ENCODE results near the gene PPT1.

Gene PPT1

GRCh38 chr1:40039757-40040510 lies 57.1 kb downstream of the PPT1 start (continued):
- TF ChIP-seq, protein P1, sequence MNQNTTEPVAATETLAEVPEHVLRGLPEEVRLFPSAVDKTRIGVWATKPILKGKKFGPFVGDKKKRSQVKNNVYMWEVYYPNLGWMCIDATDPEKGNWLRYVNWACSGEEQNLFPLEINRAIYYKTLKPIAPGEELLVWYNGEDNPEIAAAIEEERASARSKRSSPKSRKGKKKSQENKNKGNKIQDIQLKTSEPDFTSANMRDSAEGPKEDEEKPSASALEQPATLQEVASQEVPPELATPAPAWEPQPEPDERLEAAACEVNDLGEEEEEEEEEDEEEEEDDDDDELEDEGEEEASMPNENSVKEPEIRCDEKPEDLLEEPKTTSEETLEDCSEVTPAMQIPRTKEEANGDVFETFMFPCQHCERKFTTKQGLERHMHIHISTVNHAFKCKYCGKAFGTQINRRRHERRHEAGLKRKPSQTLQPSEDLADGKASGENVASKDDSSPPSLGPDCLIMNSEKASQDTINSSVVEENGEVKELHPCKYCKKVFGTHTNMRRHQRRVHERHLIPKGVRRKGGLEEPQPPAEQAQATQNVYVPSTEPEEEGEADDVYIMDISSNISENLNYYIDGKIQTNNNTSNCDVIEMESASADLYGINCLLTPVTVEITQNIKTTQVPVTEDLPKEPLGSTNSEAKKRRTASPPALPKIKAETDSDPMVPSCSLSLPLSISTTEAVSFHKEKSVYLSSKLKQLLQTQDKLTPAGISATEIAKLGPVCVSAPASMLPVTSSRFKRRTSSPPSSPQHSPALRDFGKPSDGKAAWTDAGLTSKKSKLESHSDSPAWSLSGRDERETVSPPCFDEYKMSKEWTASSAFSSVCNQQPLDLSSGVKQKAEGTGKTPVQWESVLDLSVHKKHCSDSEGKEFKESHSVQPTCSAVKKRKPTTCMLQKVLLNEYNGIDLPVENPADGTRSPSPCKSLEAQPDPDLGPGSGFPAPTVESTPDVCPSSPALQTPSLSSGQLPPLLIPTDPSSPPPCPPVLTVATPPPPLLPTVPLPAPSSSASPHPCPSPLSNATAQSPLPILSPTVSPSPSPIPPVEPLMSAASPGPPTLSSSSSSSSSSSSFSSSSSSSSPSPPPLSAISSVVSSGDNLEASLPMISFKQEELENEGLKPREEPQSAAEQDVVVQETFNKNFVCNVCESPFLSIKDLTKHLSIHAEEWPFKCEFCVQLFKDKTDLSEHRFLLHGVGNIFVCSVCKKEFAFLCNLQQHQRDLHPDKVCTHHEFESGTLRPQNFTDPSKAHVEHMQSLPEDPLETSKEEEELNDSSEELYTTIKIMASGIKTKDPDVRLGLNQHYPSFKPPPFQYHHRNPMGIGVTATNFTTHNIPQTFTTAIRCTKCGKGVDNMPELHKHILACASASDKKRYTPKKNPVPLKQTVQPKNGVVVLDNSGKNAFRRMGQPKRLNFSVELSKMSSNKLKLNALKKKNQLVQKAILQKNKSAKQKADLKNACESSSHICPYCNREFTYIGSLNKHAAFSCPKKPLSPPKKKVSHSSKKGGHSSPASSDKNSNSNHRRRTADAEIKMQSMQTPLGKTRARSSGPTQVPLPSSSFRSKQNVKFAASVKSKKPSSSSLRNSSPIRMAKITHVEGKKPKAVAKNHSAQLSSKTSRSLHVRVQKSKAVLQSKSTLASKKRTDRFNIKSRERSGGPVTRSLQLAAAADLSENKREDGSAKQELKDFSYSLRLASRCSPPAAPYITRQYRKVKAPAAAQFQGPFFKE (tag by site-specific recombination; IDR thresholded peaks at IDR 0.05; ENCODE audit: borderline replicate concordance) = no peak
- no peak for TF ChIP-seq ZNF354C (tag by site-specific recombination; IDR thresholded peaks at IDR 0.05; ENCODE audit: borderline replicate concordance, low read depth)
- TF ChIP-seq ZNF157 (tag by site-specific recombination; IDR thresholded peaks at IDR 0.05) = no peak
- 0 out of 2 replicates have a peak, but pooled peaks have one; percentile 32 for TF ChIP-seq BCL11A (tag by site-specific recombination; IDR thresholded peaks at IDR 0.05; ENCODE audit: low read depth)
- no peak for TF ChIP-seq ZNF530 (tag by site-specific recombination; IDR thresholded peaks at IDR 0.05; ENCODE audit: low read depth)
- peak; percentile 65; the same call in 1 of the 2 replicates for TF ChIP-seq OSR2 (tag by site-specific recombination; IDR thresholded peaks at IDR 0.05)
- 0 out of 2 replicates have a peak, but pooled peaks have one; percentile 37 for TF ChIP-seq ZSCAN23 (tag by site-specific recombination; IDR thresholded peaks at IDR 0.05)
- peak; percentile 46; the same call in 1 of the 2 replicates for TF ChIP-seq BCL11B (tag by site-specific recombination; IDR thresholded peaks at IDR 0.05; ENCODE audit: low read depth)
- TF ChIP-seq, protein P2, sequence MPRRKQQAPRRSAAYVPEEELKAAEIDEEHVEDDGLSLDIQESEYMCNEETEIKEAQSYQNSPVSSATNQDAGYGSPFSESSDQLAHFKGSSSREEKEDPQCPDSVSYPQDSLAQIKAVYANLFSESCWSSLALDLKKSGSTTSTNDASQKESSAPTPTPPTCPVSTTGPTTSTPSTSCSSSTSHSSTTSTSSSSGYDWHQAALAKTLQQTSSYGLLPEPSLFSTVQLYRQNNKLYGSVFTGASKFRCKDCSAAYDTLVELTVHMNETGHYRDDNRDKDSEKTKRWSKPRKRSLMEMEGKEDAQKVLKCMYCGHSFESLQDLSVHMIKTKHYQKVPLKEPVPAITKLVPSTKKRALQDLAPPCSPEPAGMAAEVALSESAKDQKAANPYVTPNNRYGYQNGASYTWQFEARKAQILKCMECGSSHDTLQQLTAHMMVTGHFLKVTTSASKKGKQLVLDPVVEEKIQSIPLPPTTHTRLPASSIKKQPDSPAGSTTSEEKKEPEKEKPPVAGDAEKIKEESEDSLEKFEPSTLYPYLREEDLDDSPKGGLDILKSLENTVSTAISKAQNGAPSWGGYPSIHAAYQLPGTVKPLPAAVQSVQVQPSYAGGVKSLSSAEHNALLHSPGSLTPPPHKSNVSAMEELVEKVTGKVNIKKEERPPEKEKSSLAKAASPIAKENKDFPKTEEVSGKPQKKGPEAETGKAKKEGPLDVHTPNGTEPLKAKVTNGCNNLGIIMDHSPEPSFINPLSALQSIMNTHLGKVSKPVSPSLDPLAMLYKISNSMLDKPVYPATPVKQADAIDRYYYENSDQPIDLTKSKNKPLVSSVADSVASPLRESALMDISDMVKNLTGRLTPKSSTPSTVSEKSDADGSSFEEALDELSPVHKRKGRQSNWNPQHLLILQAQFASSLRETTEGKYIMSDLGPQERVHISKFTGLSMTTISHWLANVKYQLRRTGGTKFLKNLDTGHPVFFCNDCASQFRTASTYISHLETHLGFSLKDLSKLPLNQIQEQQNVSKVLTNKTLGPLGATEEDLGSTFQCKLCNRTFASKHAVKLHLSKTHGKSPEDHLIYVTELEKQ (tag by site-specific recombination; IDR thresholded peaks at IDR 0.05; ENCODE audit: borderline replicate concordance) = no peak
- TF ChIP-seq YY1 (tag by site-specific recombination; IDR thresholded peaks at IDR 0.05) = no peak; the same call in 1 of the 2 replicates
- TF ChIP-seq GLIS2 (tag by site-specific recombination; IDR thresholded peaks at IDR 0.05) = peak; percentile 62
- TF ChIP-seq, protein P3, sequence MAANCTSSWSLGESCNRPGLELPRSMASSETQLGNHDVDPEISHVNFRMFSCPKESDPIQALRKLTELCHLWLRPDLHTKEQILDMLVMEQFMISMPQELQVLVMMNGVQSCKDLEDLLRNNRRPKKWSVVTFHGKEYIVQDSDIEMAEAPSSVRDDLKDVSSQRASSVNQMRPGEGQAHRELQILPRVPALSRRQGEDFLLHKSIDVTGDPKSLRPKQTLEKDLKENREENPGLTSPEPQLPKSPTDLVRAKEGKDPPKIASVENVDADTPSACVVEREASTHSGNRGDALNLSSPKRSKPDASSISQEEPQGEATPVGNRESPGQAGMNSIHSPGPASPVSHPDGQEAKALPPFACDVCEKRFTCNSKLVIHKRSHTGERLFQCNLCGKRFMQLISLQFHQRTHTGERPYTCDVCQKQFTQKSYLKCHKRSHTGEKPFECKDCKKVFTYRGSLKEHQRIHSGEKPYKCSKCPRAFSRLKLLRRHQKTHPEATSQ (tag by site-specific recombination; IDR thresholded peaks at IDR 0.05) = no peak
- no peak for TF ChIP-seq ZNF521 (tag by site-specific recombination; IDR thresholded peaks at IDR 0.05)

GRCh38 chr1:40039245-40039756 lies 57.8 kb downstream of the PPT1 start:
- Histone ChIP-seq H3K9me3 (ENCODE audit: control insufficient read depth, insufficient read depth, low read depth, low read length) (no peaks in the 10 kb centered on the region), H3K27ac (ENCODE audit: extremely low read depth, low read depth, low read length) (peak overlapping the region; percentile 86), H3K4me3 (ENCODE audit: low read depth, low read length) (peak overlapping the region; percentile 95), H3K4me1 (ENCODE audit: control insufficient read depth, insufficient read depth, low read length) (no peaks in the 10 kb centered on the region), H3K36me3 (ENCODE audit: control insufficient read depth in 2 of 2, insufficient read depth in 1 of 2, low read length in 2 of 2) (peaks cover 0 to 14% of the 10 kb centered on the region in 2 experiments)
- ChIA-PET POLR2A (interaction anchor here (0.6 to 0.8 kb wide), 2 partner anchors 10 to 16 kb away, joined by 3 to 4 read pairs; no protein-coding TSS in a partner anchor), CTCF (interaction anchor here (0.7 to 1.3 kb wide), 5 partner anchors 8 to 369 kb away, joined by 3 to 7 read pairs (median 3); no protein-coding TSS in a partner anchor)
- TF ChIP-seq, protein P4, sequence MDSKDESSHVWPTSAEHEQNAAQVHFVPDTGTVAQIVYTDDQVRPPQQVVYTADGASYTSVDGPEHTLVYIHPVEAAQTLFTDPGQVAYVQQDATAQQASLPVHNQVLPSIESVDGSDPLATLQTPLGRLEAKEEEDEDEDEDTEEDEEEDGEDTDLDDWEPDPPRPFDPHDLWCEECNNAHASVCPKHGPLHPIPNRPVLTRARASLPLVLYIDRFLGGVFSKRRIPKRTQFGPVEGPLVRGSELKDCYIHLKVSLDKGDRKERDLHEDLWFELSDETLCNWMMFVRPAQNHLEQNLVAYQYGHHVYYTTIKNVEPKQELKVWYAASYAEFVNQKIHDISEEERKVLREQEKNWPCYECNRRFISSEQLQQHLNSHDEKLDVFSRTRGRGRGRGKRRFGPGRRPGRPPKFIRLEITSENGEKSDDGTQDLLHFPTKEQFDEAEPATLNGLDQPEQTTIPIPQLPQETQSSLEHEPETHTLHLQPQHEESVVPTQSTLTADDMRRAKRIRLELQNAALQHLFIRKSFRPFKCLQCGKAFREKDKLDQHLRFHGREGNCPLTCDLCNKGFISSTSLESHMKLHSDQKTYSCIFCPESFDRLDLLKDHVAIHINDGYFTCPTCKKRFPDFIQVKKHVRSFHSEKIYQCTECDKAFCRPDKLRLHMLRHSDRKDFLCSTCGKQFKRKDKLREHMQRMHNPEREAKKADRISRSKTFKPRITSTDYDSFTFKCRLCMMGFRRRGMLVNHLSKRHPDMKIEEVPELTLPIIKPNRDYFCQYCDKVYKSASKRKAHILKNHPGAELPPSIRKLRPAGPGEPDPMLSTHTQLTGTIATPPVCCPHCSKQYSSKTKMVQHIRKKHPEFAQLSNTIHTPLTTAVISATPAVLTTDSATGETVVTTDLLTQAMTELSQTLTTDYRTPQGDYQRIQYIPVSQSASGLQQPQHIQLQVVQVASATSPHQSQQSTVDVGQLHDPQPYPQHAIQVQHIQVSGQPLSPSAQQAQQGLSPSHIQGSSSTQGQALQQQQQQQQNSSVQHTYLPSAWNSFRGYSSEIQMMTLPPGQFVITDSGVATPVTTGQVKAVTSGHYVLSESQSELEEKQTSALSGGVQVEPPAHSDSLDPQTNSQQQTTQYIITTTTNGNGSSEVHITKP (tag by site-specific recombination; IDR thresholded peaks at IDR 0.05) = peak; percentile 43
- TF ChIP-seq ZIC2 (tag by site-specific recombination; IDR thresholded peaks at IDR 0.05) = peak; percentile 29; the same call in 1 of the 2 replicates
- peak; percentile 91 for TF ChIP-seq SP7 (tag by site-specific recombination; IDR thresholded peaks at IDR 0.05)
- peak; percentile 57 for TF ChIP-seq SCRT2 (tag by site-specific recombination; IDR thresholded peaks at IDR 0.05)
- no peak for TF ChIP-seq ZNF10 (tag by site-specific recombination; IDR thresholded peaks at IDR 0.05)
- no peak for TF ChIP-seq ZNF391 (tag by site-specific recombination; IDR thresholded peaks at IDR 0.05; ENCODE audit: borderline replicate concordance, low read depth)
- peak; percentile 69; the same call in 1 of the 2 replicates for TF ChIP-seq ZBTB20 (tag by site-specific recombination; IDR thresholded peaks at IDR 0.05)
